ENCODE results near the gene CDC37. TPM values are rescaled to one million over a fixed set of nuclear protein-coding genes. Genes with fewer than 3 reads are reported as not detected.

The CDC37 gene
- total RNA-seq, 1 experiment from 2014 or later: 204 TPM

DNA sequence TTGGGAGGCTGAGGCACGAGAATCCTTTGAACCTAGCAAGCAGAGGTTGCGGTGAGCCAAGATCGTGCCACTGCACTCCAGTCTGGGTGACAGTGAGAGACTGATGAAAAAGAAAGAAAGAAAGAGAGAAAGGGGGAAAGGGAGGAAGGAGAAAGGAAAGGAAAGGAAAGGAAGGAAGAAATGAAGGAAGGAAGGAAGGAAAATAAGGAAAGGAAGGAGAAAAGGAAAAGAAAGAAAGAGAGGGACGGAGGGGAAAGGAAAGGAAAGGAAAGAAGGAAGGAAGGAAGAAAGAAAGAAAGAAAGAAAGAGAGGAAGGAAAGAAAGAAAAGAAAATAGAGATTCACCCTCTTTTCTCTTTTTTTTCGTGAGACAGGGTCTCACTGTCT is 25.6 kb upstream of the CDC37 start:
- CTCF ChIA-PET: interaction anchor here (0.7 to 9.4 kb wide), 4 partner anchors 8 to 82 kb away, joined by 3 to 69 read pairs (median 6); partner anchors contain the start of gene PDE4A
- no peak for ATAC-seq
- no peaks in the 10 kb centered on the region for H3K36me3 Mint-ChIP-seq
- no peak overlapping the region for H3K4me3 Mint-ChIP-seq
- H3K4me1 Mint-ChIP-seq: peaks cover 20% of the 10 kb centered on the region
- H3K9me3 Mint-ChIP-seq: no peaks in the 10 kb centered on the region
- H3K27me3 Mint-ChIP-seq (ENCODE audit: low read depth): peaks cover 93% of the 10 kb centered on the region
- POLR2A ChIA-PET: no interaction called here
- DNase-seq (ENCODE audit: low spot score): no peak
- no peak overlapping the region for H3K27ac Mint-ChIP-seq
- TF ChIP-seq TP53 (CRISPR knock-in tag; IDR thresholded peaks at IDR 0.05): no peak
- TF ChIP-seq, protein P1, sequence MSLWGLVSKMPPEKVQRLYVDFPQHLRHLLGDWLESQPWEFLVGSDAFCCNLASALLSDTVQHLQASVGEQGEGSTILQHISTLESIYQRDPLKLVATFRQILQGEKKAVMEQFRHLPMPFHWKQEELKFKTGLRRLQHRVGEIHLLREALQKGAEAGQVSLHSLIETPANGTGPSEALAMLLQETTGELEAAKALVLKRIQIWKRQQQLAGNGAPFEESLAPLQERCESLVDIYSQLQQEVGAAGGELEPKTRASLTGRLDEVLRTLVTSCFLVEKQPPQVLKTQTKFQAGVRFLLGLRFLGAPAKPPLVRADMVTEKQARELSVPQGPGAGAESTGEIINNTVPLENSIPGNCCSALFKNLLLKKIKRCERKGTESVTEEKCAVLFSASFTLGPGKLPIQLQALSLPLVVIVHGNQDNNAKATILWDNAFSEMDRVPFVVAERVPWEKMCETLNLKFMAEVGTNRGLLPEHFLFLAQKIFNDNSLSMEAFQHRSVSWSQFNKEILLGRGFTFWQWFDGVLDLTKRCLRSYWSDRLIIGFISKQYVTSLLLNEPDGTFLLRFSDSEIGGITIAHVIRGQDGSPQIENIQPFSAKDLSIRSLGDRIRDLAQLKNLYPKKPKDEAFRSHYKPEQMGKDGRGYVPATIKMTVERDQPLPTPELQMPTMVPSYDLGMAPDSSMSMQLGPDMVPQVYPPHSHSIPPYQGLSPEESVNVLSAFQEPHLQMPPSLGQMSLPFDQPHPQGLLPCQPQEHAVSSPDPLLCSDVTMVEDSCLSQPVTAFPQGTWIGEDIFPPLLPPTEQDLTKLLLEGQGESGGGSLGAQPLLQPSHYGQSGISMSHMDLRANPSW (CRISPR knock-in tag; conservative IDR thresholded peaks at IDR 0.05; ENCODE audit: low read depth): no peak
- TF ChIP-seq ZNF396 (CRISPR knock-in tag; IDR thresholded peaks at IDR 0.05; ENCODE audit: borderline replicate concordance): no peak

DNA sequence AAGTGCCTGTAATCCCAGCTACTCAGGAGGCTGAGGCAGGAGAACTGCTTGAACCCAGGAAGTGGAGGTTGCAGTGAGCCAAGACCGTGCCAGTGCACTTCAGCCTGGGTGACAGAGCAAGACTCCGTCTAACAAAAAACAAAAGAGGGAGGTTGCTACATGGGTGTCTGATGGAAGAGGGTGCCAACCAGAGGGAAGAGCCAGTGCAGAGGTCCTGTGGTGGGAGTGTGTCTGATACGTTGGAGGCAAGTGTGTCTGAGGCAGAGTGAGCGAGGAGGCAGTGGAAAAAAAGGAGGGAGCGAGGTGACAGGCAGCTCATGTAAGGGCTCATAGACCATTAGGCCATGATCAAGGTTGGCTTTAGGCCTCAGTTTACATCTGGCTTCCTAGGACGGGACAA is 23.8 kb upstream of the CDC37 start:
- H3K27me3 Mint-ChIP-seq (ENCODE audit: low read depth): peaks cover 96% of the 10 kb centered on the region
- ChIA-PET POLR2A (no interaction called here), CTCF (interaction anchor here (1.4 to 9.4 kb wide), 2 partner anchors 10 kb away, joined by 3 to 69 read pairs; no protein-coding TSS in a partner anchor)
- no peaks in the 10 kb centered on the region for H3K36me3 Mint-ChIP-seq
- no peak overlapping the region for H3K4me3 Mint-ChIP-seq
- TF ChIP-seq SMAD3 (CRISPR knock-in tag; IDR thresholded peaks at IDR 0.05; ENCODE audit: borderline replicate concordance): no peak
- TF ChIP-seq ELF4 (CRISPR knock-in tag; IDR thresholded peaks at IDR 0.05; ENCODE audit: low read depth): no peak
- TF ChIP-seq TEAD1 (CRISPR knock-in tag; IDR thresholded peaks at IDR 0.05): no peak
- TF ChIP-seq GRHL2 (CRISPR knock-in tag; IDR thresholded peaks at IDR 0.05; ENCODE audit: insufficient replicate concordance, severe bottlenecking): no peak
- TF ChIP-seq TCF7 (CRISPR knock-in tag; IDR thresholded peaks at IDR 0.05; ENCODE audit: low read depth): no peak
- TF ChIP-seq, protein P2, sequence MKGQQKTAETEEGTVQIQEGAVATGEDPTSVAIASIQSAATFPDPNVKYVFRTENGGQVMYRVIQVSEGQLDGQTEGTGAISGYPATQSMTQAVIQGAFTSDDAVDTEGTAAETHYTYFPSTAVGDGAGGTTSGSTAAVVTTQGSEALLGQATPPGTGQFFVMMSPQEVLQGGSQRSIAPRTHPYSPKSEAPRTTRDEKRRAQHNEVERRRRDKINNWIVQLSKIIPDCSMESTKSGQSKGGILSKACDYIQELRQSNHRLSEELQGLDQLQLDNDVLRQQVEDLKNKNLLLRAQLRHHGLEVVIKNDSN (CRISPR knock-in tag; IDR thresholded peaks at IDR 0.05): no peak
- no peak for TF ChIP-seq CREB1 (CRISPR knock-in tag; IDR thresholded peaks at IDR 0.05)
- TF ChIP-seq GABPB1 (CRISPR knock-in tag; IDR thresholded peaks at IDR 0.05): no peak
- TF ChIP-seq ZNF219 (CRISPR knock-in tag; IDR thresholded peaks at IDR 0.05; ENCODE audit: borderline replicate concordance): no peak
- no peak for TF ChIP-seq NFYB (CRISPR knock-in tag; conservative IDR thresholded peaks at IDR 0.05; ENCODE audit: low read depth)
- TF ChIP-seq ZNF423 (CRISPR knock-in tag; IDR thresholded peaks at IDR 0.05): no peak
- TF ChIP-seq, protein P3, sequence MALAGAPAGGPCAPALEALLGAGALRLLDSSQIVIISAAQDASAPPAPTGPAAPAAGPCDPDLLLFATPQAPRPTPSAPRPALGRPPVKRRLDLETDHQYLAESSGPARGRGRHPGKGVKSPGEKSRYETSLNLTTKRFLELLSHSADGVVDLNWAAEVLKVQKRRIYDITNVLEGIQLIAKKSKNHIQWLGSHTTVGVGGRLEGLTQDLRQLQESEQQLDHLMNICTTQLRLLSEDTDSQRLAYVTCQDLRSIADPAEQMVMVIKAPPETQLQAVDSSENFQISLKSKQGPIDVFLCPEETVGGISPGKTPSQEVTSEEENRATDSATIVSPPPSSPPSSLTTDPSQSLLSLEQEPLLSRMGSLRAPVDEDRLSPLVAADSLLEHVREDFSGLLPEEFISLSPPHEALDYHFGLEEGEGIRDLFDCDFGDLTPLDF (CRISPR knock-in tag; IDR thresholded peaks at IDR 0.05): no peak
- DNase-seq (ENCODE audit: low spot score): no peak
- peaks cover 14% of the 10 kb centered on the region for H3K4me1 Mint-ChIP-seq
- H3K9me3 Mint-ChIP-seq: no peaks in the 10 kb centered on the region
- no peak for ATAC-seq
- no peak overlapping the region for H3K27ac Mint-ChIP-seq

DNA sequence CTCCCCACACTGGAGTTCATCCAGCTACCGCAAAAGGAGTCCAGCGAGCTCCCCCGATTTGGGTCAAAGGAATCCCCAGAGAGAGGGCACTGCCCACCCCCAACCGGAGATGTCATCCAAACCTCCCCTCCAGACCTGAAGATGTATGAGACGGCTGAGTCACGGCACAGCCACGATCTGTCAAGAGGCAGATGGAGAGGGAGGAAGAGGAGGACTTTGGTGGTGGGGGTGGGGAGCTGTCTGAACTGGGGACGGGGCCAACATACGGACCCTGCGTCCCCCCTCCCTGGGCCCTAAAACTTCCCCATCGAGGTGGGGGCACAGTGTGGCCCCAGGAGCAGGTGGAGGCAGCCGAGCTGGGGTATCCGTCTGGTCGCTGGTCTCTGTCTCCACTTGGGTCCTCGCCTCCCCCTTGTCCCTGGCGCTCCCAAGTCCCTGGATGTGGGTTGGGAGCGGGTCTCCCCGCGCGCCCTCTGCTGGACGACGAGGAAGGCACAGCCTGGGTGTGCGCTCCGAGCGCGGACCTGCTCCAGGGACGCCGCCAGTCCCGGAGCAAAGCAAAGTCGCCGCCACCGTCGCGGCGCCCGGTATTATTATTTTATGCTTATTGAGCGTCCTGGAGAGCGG is 20.8 kb upstream of the CDC37 start:
- no peaks in the 10 kb centered on the region for H3K36me3 Mint-ChIP-seq
- DNase-seq (ENCODE audit: low spot score): peak; percentile 92
- ATAC-seq: peak; percentile 72
- no peak overlapping the region for H3K27ac Mint-ChIP-seq
- POLR2A ChIA-PET: no interaction called here
- peak overlapping the region; percentile 66 for H3K4me3 Mint-ChIP-seq
- no peaks in the 10 kb centered on the region for H3K9me3 Mint-ChIP-seq
- peak; percentile 82; the same call in 1 of the 2 replicates for TF ChIP-seq ETV6 (CRISPR knock-in tag; IDR thresholded peaks at IDR 0.05)
- TF ChIP-seq, protein P4, sequence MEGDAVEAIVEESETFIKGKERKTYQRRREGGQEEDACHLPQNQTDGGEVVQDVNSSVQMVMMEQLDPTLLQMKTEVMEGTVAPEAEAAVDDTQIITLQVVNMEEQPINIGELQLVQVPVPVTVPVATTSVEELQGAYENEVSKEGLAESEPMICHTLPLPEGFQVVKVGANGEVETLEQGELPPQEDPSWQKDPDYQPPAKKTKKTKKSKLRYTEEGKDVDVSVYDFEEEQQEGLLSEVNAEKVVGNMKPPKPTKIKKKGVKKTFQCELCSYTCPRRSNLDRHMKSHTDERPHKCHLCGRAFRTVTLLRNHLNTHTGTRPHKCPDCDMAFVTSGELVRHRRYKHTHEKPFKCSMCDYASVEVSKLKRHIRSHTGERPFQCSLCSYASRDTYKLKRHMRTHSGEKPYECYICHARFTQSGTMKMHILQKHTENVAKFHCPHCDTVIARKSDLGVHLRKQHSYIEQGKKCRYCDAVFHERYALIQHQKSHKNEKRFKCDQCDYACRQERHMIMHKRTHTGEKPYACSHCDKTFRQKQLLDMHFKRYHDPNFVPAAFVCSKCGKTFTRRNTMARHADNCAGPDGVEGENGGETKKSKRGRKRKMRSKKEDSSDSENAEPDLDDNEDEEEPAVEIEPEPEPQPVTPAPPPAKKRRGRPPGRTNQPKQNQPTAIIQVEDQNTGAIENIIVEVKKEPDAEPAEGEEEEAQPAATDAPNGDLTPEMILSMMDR (IDR thresholded peaks at IDR 0.05): peak; percentile 93
- TF ChIP-seq ELF4 (CRISPR knock-in tag; IDR thresholded peaks at IDR 0.05; ENCODE audit: low read depth): no peak
- TF ChIP-seq, protein P5, sequence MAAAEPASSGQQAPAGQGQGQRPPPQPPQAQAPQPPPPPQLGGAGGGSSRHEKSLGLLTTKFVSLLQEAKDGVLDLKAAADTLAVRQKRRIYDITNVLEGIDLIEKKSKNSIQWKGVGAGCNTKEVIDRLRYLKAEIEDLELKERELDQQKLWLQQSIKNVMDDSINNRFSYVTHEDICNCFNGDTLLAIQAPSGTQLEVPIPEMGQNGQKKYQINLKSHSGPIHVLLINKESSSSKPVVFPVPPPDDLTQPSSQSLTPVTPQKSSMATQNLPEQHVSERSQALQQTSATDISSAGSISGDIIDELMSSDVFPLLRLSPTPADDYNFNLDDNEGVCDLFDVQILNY (CRISPR knock-in tag; IDR thresholded peaks at IDR 0.05): 0 out of 2 replicates have a peak, but pooled peaks have one; percentile 52
- TF ChIP-seq, protein P6, sequence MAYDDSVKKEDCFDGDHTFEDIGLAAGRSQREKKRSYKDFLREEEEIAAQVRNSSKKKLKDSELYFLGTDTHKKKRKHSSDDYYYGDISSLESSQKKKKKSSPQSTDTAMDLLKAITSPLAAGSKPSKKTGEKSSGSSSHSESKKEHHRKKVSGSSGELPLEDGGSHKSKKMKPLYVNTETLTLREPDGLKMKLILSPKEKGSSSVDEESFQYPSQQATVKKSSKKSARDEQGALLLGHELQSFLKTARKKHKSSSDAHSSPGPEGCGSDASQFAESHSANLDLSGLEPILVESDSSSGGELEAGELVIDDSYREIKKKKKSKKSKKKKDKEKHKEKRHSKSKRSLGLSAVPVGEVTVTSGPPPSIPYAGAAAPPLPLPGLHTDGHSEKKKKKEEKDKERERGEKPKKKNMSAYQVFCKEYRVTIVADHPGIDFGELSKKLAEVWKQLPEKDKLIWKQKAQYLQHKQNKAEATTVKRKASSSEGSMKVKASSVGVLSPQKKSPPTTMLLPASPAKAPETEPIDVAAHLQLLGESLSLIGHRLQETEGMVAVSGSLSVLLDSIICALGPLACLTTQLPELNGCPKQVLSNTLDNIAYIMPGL (CRISPR knock-in tag; IDR thresholded peaks at IDR 0.05): peak; percentile 58; the same call in 1 of the 2 replicates
- no peak for TF ChIP-seq NR1H2 (CRISPR knock-in tag; IDR thresholded peaks at IDR 0.05)
- peaks cover 10% of the 10 kb centered on the region for H3K4me1 Mint-ChIP-seq
- H3K27me3 Mint-ChIP-seq (ENCODE audit: low read depth): peaks cover 96% of the 10 kb centered on the region
- CTCF ChIA-PET: interaction anchor here (0.5 to 9.4 kb wide), 22 partner anchors 7 to 495 kb away, joined by 3 to 69 read pairs (median 4); partner anchors contain the start of genes CDC37 and ICAM5
